OCI-LY1 (cell line): ENCODE results near the gene NEK5.

Experiments
- EZH2 ChIP-seq: fragments of 200-600 bp; sonication (generic), shearing (Covaris generic); IDR thresholded peaks from 2 replicates; pipeline ENCODE4 v1.8.0; 2017; ENCODE audit warnings: borderline replicate concordance, mixed run types, mild to moderate bottlenecking, antibody characterized with exemption, low read length, moderate library complexity, mixed read lengths
- TF ChIP-seq, protein P1 (sequence below): fragments of 200-600 bp; sonication (generic), shearing (Covaris generic); IDR thresholded peaks from 2 replicates; pipeline ENCODE4 v1.5.1; 2017; ENCODE audit warnings: mild to moderate bottlenecking, antibody characterized with exemption, low read length, moderate library complexity, mixed read lengths

DNA sequence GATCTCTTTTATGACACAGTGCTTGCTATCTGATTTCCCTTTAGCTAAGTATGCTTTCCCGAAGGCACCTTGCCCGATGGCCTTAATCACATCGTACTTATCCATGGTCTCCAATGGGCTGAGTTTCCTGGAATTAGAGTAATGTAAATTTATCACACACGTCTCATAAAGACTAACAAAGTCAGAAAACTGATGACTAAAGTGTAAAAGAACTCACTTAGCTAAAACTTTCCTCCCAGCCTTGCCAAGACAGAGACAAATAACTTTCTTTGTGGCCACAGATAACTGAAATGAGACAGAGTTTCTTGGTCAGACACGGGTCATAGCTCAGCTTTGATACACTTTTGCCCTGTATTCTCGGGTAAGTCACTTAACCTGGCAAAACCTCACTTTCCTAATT, 1.5 kb downstream of the NEK5 start:
- TF ChIP-seq, protein P1, sequence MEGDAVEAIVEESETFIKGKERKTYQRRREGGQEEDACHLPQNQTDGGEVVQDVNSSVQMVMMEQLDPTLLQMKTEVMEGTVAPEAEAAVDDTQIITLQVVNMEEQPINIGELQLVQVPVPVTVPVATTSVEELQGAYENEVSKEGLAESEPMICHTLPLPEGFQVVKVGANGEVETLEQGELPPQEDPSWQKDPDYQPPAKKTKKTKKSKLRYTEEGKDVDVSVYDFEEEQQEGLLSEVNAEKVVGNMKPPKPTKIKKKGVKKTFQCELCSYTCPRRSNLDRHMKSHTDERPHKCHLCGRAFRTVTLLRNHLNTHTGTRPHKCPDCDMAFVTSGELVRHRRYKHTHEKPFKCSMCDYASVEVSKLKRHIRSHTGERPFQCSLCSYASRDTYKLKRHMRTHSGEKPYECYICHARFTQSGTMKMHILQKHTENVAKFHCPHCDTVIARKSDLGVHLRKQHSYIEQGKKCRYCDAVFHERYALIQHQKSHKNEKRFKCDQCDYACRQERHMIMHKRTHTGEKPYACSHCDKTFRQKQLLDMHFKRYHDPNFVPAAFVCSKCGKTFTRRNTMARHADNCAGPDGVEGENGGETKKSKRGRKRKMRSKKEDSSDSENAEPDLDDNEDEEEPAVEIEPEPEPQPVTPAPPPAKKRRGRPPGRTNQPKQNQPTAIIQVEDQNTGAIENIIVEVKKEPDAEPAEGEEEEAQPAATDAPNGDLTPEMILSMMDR, result no peak
- no peak for TF ChIP-seq EZH2
